A549 (cell line): ENCODE results near the gene C1QL1.

Source experiments
- CTCF ChIP-seq: fragments of >200 bp; sonication (Bioruptor Twin); formaldehyde crosslinking; IDR thresholded peaks from 3 replicates; pipeline ENCODE4 v1.5.1; 2016
- EP300 ChIP-seq, 2 experiments: fragments of >200 bp; sonication (Bioruptor Twin); formaldehyde crosslinking; IDR thresholded peaks; 2 replicates in 1 of 2; 3 replicates in 1 of 2; pipeline ENCODE4 v1.6.1; 2016 to 2017

- TF ChIP-seq CTCF (no peak), EP300 (IDR thresholded peaks at IDR 0.05) (no peak)
These were observed 25.6 kb downstream of the C1QL1 start for GRCh38 chr17:44942456-44942855.
